HT1080 (cell line): ENCODE measurements around the gene AFF3. TPM values are rescaled to one million over a fixed set of nuclear protein-coding genes. Genes with fewer than 3 reads are reported as not detected.
"Not testable (repeated sequence)": the region's sequence is repeated elsewhere in the genome, so short reads cannot be mapped to it uniquely, and the experiment has no call there.

Source experiments
- DNase-seq: peaks from one replicate; pipeline ENCODE4 v3.0.0-alpha.2; 2015; ENCODE audit warnings: low read depth
- total RNA-seq: library from RNA; depleted of rRNA; stranded (reverse); fragments of >200 nt; shearing (Covaris generic); gene quantifications from 2 replicates; pipeline ENCODE4 v1.2.3, GENCODE V29; 2014

AFF3 gene
- total RNA-seq, 1 experiment from 2014 or later: 9.3 TPM

DNA sequence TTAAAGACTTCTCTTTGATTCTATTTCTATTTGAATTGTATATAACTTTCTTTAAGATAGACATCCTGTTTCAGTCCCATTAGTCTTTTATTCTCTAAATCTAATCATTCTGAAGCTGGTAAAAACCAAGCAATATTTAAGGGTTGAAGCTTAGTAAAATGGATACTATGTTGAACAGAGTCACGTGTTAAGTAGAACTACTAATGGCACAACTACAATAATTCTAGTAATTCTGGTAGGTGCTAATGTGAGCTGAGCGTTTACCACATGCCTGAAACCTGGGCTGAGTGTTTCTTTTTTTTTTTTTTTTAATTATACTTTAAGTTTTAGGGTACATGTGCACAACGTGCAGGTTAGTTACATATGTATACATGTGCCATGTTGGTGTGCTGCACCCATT, 8.9 kb upstream of the AFF3 start:
- no peak for DNase-seq

DNA sequence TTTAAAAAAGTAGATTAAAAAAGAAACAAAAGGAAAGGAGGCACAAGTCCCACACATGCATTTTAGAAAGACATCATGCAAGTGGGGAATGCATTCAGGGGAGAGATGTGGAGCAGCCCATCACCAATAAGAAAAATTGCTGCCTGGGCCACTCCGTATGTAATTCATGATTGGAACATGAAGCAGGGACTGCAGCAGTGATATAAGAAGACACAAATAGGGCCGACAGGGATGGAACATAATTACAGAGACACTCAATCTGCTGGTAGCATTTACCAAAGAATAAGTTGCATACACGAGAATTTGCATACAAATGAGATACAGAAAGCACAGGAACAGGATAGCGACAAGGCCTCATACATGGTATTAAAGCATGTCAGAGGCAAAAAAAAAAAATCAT, 6.5 kb upstream of the AFF3 start:
- DNase-seq: no peak

DNA sequence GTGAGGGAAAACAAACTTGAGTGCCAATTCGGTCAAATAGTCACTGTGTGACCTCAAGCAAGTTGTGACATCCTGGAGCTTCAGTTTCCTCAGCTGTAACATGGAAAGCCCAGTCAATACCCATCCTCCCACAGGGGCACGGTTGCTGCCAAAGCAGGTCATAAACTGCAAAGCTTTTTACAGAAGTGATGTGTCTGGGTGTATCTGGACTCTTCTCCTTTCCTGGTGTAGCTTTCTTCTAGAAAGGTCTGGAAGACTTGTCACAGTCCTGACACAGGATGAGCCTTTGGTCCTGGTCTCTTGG, 4.2 kb upstream of the AFF3 start:
- no peak for DNase-seq

DNA sequence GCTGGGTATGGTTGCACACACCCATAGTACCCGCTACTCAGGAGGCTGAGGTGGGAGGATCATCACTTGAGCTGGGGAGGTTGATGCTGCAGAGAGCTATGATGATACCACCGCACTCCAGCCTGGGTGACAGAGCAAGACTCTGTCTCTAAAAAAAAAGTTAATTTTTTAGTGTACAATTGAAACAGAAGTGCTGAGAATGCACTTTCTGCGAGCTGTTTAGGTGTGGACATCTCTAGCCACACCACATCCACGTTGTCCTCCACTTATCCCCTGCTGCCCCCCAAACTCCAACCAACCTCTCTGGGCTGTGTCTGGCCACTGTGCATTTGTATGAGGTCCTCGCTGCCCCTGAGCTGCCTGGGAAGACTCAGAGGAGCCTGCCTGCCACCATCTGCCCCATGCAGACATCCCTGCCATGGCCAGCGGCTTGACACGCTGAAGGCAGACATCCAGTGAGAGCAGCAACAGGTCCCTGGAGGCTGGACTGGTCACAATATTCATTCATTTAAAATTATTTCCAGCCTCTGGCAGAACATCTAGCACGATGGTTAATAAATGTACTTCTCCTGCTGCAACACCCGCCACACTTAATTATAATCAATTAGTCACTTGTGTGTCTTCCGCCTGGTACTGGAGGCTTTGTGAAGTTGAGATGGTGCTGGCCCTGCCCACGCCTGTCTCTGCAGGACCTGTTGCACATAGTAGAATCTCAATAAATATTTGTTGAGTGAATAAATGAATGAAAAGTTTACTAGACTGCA, 3.7 kb upstream of the AFF3 start:
- DNase-seq: no peak

DNA sequence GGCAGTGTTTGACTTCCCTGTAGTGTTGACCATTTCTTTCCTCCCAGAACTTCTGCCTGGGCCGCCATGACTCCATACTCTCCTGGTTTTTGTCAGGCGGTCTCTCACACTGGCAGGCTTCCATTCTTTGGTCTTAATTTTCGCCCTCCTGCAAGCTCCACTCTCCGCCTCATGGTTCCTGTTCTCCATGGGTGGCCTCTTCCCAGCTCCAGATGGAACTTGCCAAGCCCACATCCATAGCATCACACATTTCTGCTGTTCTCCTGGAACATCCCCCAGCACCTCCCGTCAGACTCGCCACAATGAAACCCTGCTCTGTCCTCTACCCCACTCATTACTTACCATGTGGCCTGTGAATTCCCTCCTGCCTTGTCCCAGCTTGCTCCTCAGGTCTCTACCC, 896 bp upstream of the AFF3 start:
- DNase-seq: no peak

DNA sequence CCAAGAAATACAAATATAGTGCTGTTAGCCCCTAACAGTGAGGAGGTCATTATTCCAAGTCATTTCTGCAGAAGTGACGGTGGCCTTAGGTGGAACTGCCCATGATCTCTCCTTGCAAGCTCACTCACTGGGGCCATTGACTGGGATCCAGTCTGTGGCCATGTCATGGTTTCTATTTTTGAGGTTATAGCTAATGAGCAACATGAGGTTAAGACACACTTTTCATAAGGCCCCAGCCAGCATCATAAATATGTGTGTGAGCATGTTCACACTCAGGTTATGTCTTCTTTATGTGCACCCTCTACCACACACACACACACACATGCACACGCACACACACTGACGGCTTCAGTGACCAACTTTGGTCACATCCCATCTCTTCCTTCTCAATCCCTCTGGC, 484 bp downstream of the AFF3 start:
- DNase-seq: no peak

DNA sequence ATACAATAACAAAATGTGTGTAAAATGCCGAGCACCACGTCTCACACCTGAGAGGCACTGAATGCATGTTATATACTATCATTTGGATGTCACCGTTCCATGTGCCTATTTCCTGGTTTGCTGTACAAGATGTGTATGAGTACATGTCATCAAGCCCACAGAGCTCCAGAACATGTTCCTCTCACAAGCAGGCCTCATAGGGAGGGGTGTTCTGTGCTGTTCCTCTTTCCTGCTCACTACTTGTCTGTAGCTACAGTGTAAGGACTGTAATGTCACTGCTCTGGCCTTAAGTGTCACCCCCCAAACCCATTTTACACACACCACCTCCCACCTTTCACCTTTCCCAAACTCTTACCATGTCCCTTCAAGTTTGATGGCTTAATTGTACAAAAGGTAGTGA, 1.8 kb downstream of the AFF3 start:
- DNase-seq: no peak

DNA sequence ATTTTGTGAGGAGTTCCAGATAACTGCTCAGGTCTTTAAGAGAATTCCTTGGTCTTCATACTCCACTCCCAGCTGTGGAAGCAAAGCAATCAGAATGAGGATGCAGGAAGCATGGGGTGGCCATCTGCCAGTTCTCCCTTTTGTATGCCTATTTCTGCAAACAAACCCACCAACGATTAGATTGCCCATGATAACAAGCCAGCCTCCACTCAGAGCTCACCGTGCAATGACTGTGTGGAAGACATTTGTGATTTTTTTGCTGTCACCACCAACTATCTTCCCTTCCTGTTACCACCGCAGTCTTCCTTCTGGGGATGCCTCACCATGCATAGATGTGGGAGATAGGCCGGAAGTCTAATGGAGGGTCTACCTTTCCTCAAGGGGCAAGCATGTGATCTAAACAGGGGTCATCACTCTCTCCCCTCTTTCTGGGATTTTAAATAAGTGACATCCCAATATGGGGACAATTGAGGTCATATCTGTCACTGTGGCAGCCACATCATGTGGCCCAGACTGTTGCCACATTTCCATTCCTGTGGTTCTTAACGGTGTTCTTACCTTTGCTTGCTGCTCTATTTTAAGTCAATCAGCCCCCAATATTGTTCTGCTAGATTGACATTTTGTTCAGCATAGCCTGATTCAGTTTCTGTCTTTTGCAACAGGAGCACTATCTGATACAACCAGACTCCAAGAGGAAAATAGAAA, 4.4 kb downstream of the AFF3 start:
- no peak for DNase-seq

DNA sequence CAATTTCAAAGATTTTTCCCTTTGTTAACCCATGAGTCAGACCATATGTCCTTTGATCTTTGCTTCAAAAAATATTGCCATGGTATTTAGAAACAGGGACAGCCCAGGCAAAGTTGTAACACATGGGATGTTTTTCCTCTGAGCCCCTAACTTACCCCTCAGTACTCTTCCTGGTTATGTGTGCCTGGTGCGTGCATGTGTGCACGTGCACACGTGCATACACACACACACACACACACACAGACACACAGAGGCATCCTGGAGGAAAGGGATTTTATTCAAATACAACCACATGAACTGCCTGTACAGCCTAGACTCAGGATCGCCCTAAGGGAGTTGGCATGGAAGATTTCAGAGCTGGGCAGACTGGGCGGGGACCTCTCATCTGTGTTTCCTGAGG, 5.1 kb downstream of the AFF3 start:
- no peak for DNase-seq

DNA sequence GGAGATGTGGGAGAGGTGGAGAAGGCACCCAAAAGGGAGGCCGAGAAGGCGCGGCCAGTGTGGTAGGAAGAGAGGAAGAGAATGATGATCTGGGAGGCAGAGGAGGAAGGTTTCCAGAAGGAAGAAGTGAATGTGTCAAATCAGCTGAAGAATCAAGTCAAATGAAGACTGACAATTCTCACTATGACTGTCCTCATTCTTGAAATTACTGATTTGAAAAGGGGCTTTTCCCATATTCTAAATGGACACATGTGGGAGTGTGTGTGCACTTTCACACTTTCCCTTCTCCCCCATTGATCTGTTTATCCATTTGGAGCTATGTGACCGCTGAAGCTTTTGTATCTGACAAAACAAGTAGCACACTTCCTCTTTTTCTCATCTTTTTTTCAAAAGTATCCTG, 6.1 kb downstream of the AFF3 start:
- no peak for DNase-seq

DNA sequence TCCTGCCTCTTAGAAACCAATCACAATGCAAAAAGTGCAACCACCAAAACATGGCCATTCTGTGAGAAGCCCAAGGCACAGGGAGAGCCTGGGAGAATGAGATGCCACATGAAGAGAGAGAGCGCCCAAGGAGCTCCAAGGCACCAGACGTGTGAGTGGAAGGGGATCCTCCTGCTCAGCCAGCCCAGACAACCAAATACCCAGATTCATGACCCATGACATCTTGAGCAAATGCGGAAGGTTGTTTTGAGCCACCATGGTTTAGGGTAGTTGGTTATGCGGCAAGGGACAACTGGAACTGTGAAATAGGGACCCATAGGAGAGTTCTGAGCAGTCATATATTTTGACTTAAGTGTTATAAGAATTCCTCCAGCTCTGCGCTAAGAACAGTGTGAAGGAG, 7.0 kb downstream of the AFF3 start:
- no peak for DNase-seq

DNA sequence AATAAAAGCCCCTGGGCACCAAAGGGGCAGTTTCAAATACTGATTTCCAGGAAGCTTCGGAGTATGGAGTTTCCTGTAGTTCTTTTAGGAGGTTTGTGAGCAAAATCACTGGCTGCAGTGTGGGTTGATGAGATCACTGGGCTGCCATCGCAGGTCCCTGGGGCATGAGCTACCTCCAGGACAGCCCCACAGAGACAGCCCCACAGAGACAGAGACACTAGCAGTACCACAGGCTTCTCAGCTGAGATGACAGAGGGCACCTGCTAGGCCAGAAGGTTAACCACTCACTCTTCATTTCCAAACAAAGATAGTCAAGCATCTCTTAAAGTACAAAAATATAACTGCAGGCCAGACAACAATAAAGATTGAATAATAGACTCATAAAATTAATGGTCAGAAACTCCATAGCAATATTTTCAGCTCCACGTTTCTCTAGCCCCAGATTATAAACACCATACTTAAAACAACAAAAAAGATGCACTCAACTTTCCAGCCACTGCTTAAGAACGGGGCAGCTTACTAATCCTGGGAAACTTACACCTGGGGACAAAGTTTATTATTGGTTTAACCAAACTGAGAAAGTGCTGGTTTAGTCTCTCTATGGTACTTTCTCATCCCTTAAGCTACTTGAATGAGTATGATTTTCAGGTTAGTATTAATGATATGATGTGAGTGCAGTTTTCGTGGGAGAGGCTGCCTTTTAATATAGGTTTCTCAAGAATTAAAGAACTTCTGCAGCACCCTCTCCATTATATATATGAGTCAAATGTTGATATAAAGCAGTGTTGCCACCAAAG, 11.6 kb downstream of the AFF3 start:
- DNase-seq: no peak

DNA sequence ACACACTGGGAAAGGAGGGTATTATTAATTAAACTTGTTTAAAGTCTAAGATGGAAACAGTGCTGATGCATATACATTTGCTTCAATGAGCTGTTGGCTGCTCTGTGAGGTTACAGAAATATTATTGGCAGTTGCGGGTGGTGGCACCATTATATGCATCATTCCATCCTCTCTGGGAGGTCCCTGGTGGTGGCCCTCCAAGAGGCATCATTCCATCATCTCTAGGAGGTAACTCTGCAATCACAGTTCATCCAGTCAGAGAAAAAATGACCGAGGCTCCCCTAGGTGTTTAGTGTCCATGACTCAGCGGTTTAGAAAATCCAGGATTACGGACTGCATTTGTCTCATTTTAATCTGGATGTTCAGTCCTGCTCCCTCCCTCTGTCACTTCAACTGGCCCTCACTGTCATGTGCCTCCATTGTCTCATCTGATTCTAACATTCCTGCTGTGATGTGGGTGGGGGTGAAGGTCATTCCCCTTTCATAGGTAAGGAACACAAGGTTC, 15.4 kb downstream of the AFF3 start:
- DNase-seq: no peak

DNA sequence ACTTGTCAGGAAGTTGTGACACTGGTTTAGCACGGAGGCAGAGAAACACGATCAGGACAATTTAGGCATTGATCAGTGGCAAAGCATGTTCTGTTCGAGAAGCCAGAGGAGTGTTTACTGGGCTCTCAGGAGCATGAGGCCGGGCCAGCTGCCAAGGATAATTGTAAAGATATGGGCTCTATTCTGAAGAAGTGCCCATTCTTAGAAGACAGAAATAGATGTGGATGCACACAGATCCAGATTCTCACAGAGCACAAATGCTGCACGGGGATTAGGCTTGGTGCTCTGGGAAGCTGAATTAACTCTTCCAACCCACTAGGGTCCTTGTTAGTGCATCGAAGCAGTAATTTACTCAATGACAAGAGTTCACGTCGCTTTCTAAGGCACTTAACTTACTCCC, 16.2 kb downstream of the AFF3 start:
- no peak for DNase-seq

DNA sequence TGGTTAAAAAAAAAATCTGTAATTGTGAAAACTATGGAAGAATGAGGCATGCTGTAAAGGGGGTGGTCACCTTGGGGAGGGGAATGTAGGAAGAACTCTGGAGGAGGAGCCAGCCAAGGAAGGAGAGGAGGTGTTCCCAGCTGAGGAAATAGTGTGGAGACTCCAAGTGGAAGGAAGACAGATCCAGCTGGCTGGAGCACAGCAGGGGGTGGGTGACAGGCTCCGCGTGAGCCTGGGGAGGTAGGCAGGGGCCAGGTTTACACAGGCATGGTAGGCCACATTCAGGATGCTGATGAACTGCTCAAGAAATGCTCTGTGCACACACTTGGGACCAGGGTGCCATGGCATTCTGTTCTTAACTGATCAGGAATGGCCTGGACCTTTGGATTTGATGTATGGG, 16.8 kb downstream of the AFF3 start:
- DNase-seq: no peak

DNA sequence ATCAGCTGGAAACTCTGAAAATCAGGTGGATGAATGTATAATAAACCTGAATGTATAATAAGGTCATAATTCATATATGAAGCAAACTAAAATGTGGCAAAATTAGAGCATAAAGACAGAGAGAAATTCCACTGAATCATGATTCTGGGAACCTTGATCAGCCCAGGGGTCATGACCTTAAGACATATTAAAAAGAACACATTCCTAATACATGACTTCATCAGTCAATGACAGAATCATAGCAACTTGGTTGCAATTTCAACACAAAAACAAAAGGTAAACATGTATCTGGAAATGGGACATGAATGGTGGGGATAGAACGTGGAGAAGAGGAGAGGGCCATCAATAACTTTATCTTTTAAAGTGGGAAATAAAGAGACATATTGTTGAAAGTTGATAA, 17.6 kb downstream of the AFF3 start:
- peak; percentile 22 for DNase-seq

DNA sequence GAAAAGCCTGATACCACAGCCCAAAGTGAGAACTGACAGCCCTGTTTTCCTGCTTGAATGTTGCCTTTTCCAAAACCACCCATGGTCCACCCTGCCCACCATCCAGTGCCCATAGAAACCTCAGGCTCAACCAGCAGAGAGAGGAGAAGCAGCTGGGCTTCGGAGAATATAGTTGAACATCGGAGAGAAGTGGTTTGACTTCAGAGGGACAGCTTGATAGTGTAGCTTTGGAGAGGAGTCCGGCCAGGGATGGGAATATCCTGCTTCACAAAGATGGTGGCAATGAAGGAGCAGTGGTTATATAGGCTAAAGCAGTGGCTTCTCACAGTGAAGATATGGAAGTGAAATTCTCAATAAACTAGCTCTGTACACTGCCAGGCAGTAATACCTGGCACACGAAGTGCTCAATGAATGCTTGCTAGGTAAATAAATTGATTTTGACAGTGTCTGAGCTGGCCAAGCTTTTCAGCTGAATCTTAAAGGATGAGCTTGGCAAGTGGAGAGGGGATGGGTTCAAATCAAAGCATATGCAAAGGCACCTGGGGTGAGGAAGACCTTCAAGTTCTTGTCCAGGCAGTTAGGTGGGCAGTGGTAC, 21.2 kb downstream of the AFF3 start:
- no peak for DNase-seq

DNA sequence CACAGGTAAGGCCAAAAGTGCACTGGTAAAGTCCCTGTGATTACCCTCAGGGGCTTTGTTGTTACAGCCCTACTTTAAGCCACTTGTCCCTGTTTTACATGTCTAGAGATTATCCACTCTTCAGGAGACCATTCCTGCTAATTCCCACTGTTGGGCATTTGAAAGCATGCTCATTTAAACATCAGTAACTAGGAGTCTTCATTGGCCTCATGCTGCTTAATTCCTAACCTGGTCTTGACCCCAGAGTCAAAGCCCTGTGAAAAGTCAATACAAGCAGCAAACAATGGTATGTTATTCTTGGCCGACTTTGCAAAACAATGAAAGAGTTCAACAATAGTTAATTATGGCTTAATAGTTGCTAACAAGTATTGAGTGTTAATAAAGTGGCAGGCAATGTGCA, 23.2 kb downstream of the AFF3 start:
- no peak for DNase-seq

DNA sequence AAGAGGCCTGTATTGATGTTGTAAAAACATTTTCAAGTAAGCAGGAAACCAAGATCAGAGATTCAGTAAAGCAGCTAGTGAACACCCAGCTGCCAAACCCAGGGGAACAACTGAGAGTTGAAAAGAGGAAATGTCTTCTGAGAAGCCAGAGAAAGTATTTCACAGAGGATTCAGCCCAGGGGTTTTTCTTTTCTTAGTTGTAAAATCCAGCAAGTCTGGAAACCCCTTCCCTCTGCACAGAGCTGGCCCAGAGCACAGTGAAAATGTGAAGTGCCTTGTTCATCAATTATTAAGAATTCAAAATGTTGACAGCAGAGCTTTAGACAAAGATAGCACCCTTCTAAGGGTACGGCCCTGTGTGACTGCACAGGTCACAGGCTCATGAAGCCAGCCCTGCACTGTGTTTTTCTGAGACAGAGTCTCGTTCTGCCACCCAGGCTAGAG, 28.4 kb downstream of the AFF3 start:
- DNase-seq: no peak

DNA sequence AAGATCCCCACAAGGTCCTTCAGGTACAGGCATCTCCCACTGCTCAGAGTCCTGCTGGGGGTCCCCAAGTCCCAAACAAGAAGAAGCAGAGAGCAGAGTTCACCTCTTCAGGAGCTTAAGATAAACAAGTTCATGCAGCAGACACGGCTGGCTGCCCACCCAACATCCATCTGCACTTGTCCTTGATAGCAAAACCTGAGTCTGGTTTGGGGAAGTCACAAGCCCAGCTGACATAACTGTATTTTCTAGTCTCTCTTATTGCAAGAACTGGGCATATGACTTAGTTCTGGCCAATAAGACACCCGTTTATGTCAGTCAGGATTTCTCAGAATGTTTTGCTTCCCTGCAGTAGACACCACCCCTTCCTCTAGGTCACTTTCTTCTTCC, 31.8 kb downstream of the AFF3 start:
- no peak for DNase-seq

DNA sequence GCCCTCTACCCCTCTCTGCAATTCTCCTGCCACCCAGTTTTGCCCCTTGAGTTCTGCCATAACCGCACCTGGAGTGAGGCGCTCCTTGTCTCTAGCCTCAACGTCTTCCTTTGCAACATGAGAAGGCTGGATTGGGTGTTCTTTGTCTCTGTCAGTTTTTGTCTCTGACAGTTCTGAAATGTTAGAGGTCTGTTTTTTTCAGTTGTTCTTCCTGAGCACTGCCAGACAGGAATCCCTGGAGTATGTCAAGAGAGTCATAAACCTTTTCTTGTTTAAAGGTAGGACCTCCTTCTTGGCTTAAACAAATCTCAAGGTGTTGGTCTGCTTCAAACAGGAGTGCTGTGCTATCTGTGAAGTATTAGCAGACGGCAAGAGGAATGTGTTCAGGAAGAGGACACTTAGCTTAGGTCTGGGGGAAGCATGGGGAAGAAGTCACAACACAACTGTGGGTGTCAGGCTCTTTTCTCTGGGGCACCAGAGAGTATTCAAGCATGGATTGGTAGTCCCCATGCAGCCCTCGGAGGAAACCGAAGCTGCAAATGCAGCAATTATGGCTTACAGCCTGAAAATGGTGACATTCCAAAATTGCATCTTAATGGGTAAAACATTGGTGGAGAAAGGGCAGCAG, 32.3 kb downstream of the AFF3 start:
- no peak for DNase-seq

DNA sequence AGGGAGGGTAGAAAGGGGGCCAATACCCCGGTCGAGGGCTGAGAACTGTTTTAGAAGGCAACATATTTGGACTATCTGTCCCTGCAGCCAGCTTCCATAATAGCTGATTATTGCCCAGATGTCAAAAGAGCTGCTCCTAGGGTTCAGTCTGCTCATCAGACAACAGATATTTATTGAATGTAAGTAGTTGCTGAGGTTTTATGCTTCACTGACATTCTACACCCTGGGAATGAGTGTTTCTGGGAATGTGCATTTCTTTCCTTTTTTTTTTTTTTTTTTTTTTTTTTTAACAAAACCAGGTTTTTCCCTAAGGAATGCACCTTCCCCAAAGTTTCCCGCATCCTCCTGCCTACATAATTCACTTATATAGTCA, 33.8 kb downstream of the AFF3 start:
- not testable (repeated sequence) for DNase-seq
